AG04450 (cell line): Measurements from ENCODE around the gene EEF1A2. TPM values are rescaled to one million over a fixed set of nuclear protein-coding genes. Genes with fewer than 3 reads are reported as not detected.

Experiments
- CTCF ChIA-PET: fragments of 300-600, 350-600 bp; formaldehyde crosslinking; extraction: SDS; loops from one replicate; lab custom pipeline; 2022; ENCODE audit warnings: antibody characterized with exemption, inconsistent platforms; lab: Charles Lee
- POLR2A ChIA-PET: fragments of 350-600 bp; formaldehyde crosslinking; extraction: SDS; loops from one replicate; lab custom pipeline; 2021; ENCODE audit warnings: antibody characterized with exemption, inconsistent platforms; lab: Yijun Ruan, JAX
- DNase-seq: peaks from one replicate; pipeline ENCODE4 v3.0.0-alpha.2; 2011; ENCODE audit warnings: low read depth, low spot score
- H3K27ac ChIP-seq: one replicate; pipeline ENCODE4 v1.5.1; 2012; ENCODE audit warnings: low read depth, low read length, control low read depth
- H3K27me3 ChIP-seq: one replicate; pipeline ENCODE4 v1.6.0; 2012; ENCODE audit warnings: low read length; ENCODE audit not compliant: control insufficient read depth, insufficient read depth
- H3K4me3 ChIP-seq: 2 replicates; pipeline ENCODE4 v1.5.1; 2011; ENCODE audit warnings: mild to moderate bottlenecking, low read depth, low read length, control low read depth
- H3K9me3 ChIP-seq: 2 replicates; pipeline ENCODE4 v1.5.1; 2012; ENCODE audit warnings: low read length; ENCODE audit not compliant: control insufficient read depth, insufficient read depth
- CTCF ChIP-seq: IDR thresholded peaks from 2 replicates; pipeline ENCODE4 v1.5.1; 2011; ENCODE audit warnings: low read depth, low read length, control low read depth, inconsistent platforms
- polyA plus RNA-seq: library from polyadenylated mRNA; depleted of rRNA; stranded (reverse); fragments of >200 nt; gene quantifications from 2 replicates; pipeline ENCODE4 v1.2.3, GENCODE V29; 2011

Gene EEF1A2
- polyA plus RNA-seq, 1 experiment = 0.94 TPM

- no peaks in the 10 kb centered on the region; the same call in 1 of the 2 replicates for H3K9me3 ChIP-seq
Measured at GRCh38 chr20:63546256-63546955, 47.5 kb upstream of the EEF1A2 start.

GRCh38 chr20:63545814-63546213, 46.9 kb upstream of the EEF1A2 start:
- CTCF ChIA-PET = no interaction called here
- Histone ChIP-seq H3K9me3 (no peaks in the 10 kb centered on the region; the same call in 1 of the 2 replicates), H3K27ac (no peak overlapping the region), H3K4me3 (no peak overlapping the region), H3K27me3 (peaks cover 33% of the 10 kb centered on the region)
- POLR2A ChIA-PET = no interaction called here
- no peak for DNase-seq
- no peak for TF ChIP-seq CTCF

More at GRCh38 chr20:63546256-63546955, 47.5 kb upstream of the EEF1A2 start:
- Histone ChIP-seq H3K27ac (no peak overlapping the region), H3K27me3 (peaks cover 33% of the 10 kb centered on the region), H3K4me3 (no peak overlapping the region)
- DNase-seq = no peak
- TF ChIP-seq CTCF = no peak
- POLR2A ChIA-PET = no interaction called here
- CTCF ChIA-PET = interaction anchor here (1.0 kb wide), 1 partner anchor 8 kb away, joined by 3 read pairs; no protein-coding TSS in a partner anchor

- H3K9me3 ChIP-seq = no peaks in the 10 kb centered on the region; the same call in 1 of the 2 replicates
- peaks cover 33% of the 10 kb centered on the region for H3K27me3 ChIP-seq
- ChIA-PET POLR2A (no interaction called here), CTCF (no interaction called here)
- no peak for DNase-seq
- no peak for TF ChIP-seq CTCF
- no peak overlapping the region for H3K27ac ChIP-seq
- H3K4me3 ChIP-seq = no peak overlapping the region
Measured at GRCh38 chr20:63544958-63545516, 46.2 kb upstream of the EEF1A2 start.

- Histone ChIP-seq H3K4me3 (no peak overlapping the region), H3K9me3 (no peaks in the 10 kb centered on the region; the same call in 1 of the 2 replicates), H3K27me3 (peaks cover 30% of the 10 kb centered on the region), H3K27ac (no peak overlapping the region)
- DNase-seq = no peak
- ChIA-PET CTCF (no interaction called here), POLR2A (no interaction called here)
- TF ChIP-seq CTCF = no peak
Measured at GRCh38 chr20:63544241-63544957, 45.5 kb upstream of the EEF1A2 start.

GRCh38 chr20:63543733-63544132, 44.9 kb upstream of the EEF1A2 start:
- Histone ChIP-seq H3K27ac (no peak overlapping the region), H3K9me3 (no peaks in the 10 kb centered on the region; the same call in 1 of the 2 replicates), H3K27me3 (peaks cover 30% of the 10 kb centered on the region), H3K4me3 (no peak overlapping the region)
- POLR2A ChIA-PET = interaction anchor here (0.6 kb wide), 1 partner anchor 14 kb away, joined by 3 read pairs; no protein-coding TSS in a partner anchor
- no peak for DNase-seq
- TF ChIP-seq CTCF = no peak
- CTCF ChIA-PET = no interaction called here
